Esophagus muscularis mucosa (tissue), 3 donors: Measurements from ENCODE around the gene MICAL3.

Source experiments
- POLR2A ChIP-seq: fragments of 450-650 bp; IDR thresholded peaks from one replicate; pipeline ENCODE4 v1.6.1; 2017; ENCODE audit warnings: antibody characterized with exemption, moderate library complexity, mild to moderate bottlenecking, low read depth
- TF ChIP-seq, protein P1 (sequence below), 3 experiments: fragments of 200-600 bp in 2 of 3; fragments of 450-650 bp in 1 of 3; sonication (generic) in 2 of 3; IDR thresholded peaks; one replicate each; pipeline ENCODE4 v1.5.1; 2017 to 2019; ENCODE audit warnings: antibody characterized with exemption in 3 of 3, mild to moderate bottlenecking in 2 of 3, moderate library complexity in 1 of 3

GRCh38 chr22:17772958-17773605 lies 251.3 kb downstream of the MICAL3 start:
- TF ChIP-seq, protein P1, sequence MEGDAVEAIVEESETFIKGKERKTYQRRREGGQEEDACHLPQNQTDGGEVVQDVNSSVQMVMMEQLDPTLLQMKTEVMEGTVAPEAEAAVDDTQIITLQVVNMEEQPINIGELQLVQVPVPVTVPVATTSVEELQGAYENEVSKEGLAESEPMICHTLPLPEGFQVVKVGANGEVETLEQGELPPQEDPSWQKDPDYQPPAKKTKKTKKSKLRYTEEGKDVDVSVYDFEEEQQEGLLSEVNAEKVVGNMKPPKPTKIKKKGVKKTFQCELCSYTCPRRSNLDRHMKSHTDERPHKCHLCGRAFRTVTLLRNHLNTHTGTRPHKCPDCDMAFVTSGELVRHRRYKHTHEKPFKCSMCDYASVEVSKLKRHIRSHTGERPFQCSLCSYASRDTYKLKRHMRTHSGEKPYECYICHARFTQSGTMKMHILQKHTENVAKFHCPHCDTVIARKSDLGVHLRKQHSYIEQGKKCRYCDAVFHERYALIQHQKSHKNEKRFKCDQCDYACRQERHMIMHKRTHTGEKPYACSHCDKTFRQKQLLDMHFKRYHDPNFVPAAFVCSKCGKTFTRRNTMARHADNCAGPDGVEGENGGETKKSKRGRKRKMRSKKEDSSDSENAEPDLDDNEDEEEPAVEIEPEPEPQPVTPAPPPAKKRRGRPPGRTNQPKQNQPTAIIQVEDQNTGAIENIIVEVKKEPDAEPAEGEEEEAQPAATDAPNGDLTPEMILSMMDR (IDR thresholded peaks at IDR 0.05): no peak
- TF ChIP-seq POLR2A: no peak
